ENCODE data around the gene NRSN1.

GRCh38 chr6:24108056-24108455, 18.0 kb upstream of the NRSN1 start:
- TF ChIP-seq EZH2phosphoT487 (IDR thresholded peaks at IDR 0.05; ENCODE audit: borderline replicate concordance, low read depth, low read length) (no peak), CTCF (conservative IDR thresholded peaks at IDR 0.05; ENCODE audit: low read length) (no peak)

All from OCI-LY7 (cell line).